IPS-18c (cell line): ENCODE results near the gene PML.
"Not testable (repeated sequence)": the region's sequence is repeated elsewhere in the genome, so short reads cannot be mapped to it uniquely, and the experiment has no call there.

Source experiments
- H3K4me3 ChIP-seq: 2 replicates; pipeline ENCODE4 v1.7.0; 2013; ENCODE audit warnings: low read depth, mild to moderate bottlenecking, low read length, moderate library complexity; ENCODE audit not compliant: insufficient read depth
- H3K9me3 ChIP-seq: one replicate; pipeline ENCODE4 v1.6.1; 2013; ENCODE audit warnings: mild to moderate bottlenecking, low read length, moderate library complexity; ENCODE audit not compliant: control insufficient read depth, insufficient read depth

PML gene

GRCh38 chr15:73955861-73956742, 38.4 kb upstream of the PML start:
- Histone ChIP-seq H3K9me3 (no peaks in the 10 kb centered on the region), H3K4me3 (no peak overlapping the region)

- H3K9me3 ChIP-seq = no peaks in the 10 kb centered on the region
- no peak overlapping the region for H3K4me3 ChIP-seq
Measured at GRCh38 chr15:73956743-73957135, 37.8 kb upstream of the PML start.

DNA sequence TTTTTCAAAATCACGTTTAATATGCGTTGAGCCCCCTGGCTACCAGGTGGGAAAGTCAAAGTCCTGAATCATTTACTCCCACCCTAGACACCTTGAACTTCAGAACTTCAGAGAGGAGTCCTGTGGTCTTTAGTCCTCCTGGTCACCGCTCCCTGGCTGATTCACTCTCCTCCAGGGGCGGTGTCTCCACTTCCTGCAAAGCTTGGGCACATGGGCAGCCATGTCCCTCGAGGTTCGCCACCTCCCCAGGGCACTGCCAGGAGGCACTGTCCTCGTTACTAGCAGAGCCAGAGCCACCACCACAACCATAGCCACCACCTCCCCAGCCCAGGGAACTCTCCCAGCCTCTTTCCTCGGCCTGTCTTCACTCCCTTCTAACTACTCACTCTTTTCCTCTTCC, 37.2 kb upstream of the PML start:
- Histone ChIP-seq H3K9me3 (no peaks in the 10 kb centered on the region), H3K4me3 (no peak overlapping the region)

DNA sequence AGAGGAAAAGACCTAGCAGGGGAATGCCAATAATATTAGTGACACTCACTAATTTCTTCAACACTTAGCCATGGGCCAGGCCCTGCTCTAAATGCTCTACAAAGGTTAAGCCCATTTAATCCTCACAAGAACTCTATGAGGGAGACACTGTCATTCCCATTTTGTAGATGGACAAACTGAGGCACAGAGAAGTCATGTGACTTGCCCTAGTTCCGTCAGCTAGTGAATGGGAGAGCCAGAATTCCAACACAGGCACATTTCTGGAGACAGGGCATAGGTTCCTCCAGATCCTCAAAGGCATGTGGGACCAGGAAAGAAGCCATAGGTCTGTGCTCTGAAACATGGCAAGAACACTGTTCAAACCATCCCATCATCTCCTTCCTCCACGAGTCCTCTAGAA, 36.7 kb upstream of the PML start:
- no peaks in the 10 kb centered on the region for H3K9me3 ChIP-seq
- no peak overlapping the region for H3K4me3 ChIP-seq

GRCh38 chr15:73959012-73959581, 35.4 kb upstream of the PML start:
- no peaks in the 10 kb centered on the region for H3K9me3 ChIP-seq
- H3K4me3 ChIP-seq = no peak overlapping the region

DNA sequence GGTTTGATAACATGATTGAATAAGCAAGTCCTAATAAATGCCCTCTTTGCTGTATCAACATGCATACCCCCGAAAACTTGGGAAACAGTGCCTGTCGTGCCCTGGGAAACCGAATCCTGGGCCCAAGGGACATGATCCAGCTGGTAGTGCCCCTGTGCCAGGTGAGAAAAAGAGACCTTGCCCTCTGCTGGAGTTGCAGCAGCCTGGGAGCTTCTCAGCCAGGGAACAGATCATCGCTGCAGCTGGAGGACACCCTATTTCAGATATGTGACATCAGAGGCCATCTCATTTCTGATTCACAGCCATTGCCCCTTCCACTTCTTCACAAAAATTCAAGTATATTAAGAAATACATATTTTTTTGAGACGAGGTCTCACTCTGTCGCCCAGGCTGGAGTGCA, 34.7 kb upstream of the PML start:
- H3K4me3 ChIP-seq = no peak overlapping the region
- H3K9me3 ChIP-seq = no peaks in the 10 kb centered on the region

DNA sequence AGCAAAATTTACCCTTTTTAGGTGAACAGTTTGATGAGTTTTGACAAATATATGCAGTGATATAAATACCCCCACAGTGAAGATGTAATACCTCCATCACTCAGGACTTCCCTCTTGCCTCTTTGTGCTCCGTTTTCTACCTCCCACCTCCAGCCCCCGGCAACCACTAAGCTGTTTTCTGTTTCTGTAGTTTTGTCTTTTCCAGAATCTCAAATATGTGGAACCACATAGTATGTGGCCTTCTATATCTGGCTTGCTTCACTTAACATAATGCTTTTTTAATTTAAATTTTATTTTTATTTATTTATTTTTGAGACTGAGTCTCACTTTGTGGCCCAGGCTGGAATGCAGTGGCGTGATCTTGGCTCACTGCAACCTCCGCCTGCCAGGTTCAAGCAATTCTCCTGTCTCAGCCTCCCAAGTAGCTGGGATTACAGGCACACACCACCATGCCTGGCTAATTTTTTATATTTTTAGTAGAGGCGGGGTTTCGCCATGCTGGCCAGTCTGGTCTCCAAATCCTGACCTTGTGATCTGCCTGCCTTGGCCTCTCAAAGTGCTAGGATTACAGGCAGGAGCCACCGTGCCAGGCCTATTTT, 33.9 kb upstream of the PML start:
- H3K9me3 ChIP-seq, H3K4me3 ChIP-seq: not testable (repeated sequence)

- no peak overlapping the region for H3K4me3 ChIP-seq
- H3K9me3 ChIP-seq = no peaks in the 10 kb centered on the region
Measured at GRCh38 chr15:73962433-73962832, 32.1 kb upstream of the PML start.

- H3K4me3 ChIP-seq = no peak overlapping the region; the same call in 1 of the 2 replicates
Measured at GRCh38 chr15:73964736-73965093, 29.8 kb upstream of the PML start.

GRCh38 chr15:73965094-73965757, 29.3 kb upstream of the PML start:
- H3K9me3 ChIP-seq = no peaks in the 10 kb centered on the region
- H3K4me3 ChIP-seq = no peak overlapping the region; the same call in 1 of the 2 replicates

More at GRCh38 chr15:73964736-73965093, 29.8 kb upstream of the PML start:
- H3K9me3 ChIP-seq = no peaks in the 10 kb centered on the region

- Histone ChIP-seq H3K4me3 (no peak overlapping the region), H3K9me3 (no peaks in the 10 kb centered on the region)
Measured at GRCh38 chr15:73965758-73966113, 28.8 kb upstream of the PML start.

DNA sequence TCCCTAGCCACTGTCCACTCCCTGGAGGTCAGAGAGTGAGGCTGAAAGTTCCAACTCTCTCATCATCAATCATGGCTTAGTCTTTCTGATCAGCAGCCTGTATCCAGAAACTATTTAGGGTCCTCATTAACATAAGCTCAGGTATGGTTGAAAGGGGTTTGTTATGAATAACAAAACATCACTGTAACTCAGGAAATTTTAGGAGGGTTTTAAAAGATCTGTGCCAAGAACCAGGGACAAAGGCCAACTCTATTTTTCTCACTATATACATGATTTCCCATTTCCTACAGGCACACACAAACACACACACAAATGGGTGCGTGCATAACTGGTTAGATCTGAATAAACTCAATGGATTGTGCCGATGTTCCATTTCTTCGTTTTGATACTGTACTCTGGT, 26.1 kb upstream of the PML start:
- no peak overlapping the region for H3K4me3 ChIP-seq
- no peaks in the 10 kb centered on the region for H3K9me3 ChIP-seq

DNA sequence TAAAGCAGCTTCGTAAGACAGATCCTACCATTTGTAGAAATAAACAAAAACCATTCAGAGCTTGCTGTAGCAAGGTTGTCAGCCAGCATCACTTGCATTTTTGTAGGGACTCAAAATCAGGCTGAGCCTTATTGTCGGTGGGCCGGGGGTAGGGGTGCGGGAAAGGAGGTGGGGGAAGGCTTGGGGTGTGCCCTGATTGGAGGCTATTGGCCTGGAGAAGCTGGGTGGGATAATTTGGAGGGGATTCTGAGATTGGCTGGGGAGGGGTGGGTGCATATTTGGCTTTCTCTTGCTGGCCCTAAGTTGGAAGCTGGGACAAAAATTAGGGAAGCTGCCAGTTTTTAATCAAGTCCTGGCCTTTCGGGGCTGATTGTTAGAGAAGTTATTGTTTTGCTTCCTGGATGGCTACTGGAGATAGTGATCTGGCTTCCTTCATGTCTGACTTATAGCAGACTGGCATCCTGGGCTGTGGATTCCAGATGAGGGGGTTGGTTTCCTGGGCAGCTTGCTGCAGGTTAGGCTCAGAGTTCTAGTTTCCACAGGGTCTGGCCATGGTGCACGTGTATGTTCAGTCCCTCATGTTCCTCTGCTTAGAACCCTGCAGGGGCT, 25.3 kb upstream of the PML start:
- Histone ChIP-seq H3K4me3 (no peak overlapping the region), H3K9me3 (no peaks in the 10 kb centered on the region)

DNA sequence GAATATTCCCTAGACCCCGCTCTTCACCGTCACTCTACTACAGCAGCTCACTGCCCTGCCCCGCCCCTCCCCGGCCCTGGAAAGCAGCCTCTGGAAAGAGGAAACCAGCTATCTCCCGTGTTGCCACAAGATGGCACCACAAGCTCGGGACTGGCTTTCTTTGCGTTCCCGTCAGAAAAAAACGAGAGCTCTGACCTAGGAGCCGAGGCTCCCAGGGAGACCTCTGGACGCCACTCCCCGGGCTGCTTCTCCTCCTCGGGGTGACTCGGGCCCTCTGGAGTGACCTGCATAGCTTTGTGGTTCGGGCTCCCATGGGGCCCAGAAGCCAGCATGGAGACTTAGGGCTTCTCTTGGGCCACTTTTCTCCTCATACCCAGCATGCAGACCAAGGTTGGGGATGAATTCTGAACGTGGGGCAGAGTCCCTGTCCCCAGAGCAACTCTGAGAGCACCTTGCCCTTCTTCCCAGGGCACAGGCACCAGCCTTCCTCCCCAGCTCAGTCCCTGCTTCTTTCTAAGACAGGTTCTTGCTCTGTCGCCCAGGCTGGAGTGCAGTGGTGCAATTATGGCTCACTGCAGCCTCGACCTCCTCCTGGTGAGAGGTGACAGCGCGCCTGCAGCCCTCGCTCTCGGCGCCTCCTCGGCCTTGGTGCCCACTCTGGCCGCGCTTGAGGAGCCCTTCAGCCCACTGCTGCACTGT, 21.4 kb upstream of the PML start:
- no peaks in the 10 kb centered on the region for H3K9me3 ChIP-seq
- no peak overlapping the region for H3K4me3 ChIP-seq

GRCh38 chr15:73973683-73974200, 20.8 kb upstream of the PML start:
- H3K4me3 ChIP-seq = not testable (repeated sequence)

GRCh38 chr15:73975440-73976125, 18.9 kb upstream of the PML start:
- not testable (repeated sequence) for H3K9me3 ChIP-seq, H3K4me3 ChIP-seq

More at GRCh38 chr15:73973683-73974200, 20.8 kb upstream of the PML start:
- H3K9me3 ChIP-seq = not testable (repeated sequence)
